HEK293 (cell line): ENCODE data around the gene WTAP.

Source experiments
- CTCF ChIA-PET: fragments of 350-600 bp; formaldehyde crosslinking; extraction: SDS; loops from one replicate; lab custom pipeline; 2021; ENCODE audit warnings: antibody characterized with exemption; lab: Yijun Ruan, JAX
- POLR2A ChIA-PET: fragments of 300-600 bp; formaldehyde crosslinking; extraction: SDS; loops from one replicate; lab custom pipeline; 2020; ENCODE audit warnings: antibody characterized with exemption, inconsistent platforms; lab: Yijun Ruan, JAX
- H3K27ac ChIP-seq: fragments of 200-500 bp; sonication (Bioruptor generic); 2 replicates; pipeline ENCODE4 v1.5.1; 2014; ENCODE audit warnings: low read depth, low read length, control low read depth, inconsistent platforms; ENCODE audit errors: extremely low read depth
- H3K36me3 ChIP-seq, 2 experiments: fragments of 200-500 bp in 1 of 2; sonication (Bioruptor generic) in 1 of 2; 1 replicate in 1 of 2; 2 replicates in 1 of 2; pipeline ENCODE4 v1.5.1; 2014 to 2017; ENCODE audit warnings: inconsistent platforms in 2 of 2, low read length in 2 of 2; ENCODE audit not compliant: control insufficient read depth in 2 of 2, insufficient read depth in 1 of 2
- H3K4me1 ChIP-seq: fragments of 200-500 bp; sonication (Bioruptor generic); 2 replicates; pipeline ENCODE4 v1.5.1; 2014; ENCODE audit warnings: mild to moderate bottlenecking, low read length, inconsistent platforms; ENCODE audit not compliant: control insufficient read depth, insufficient read depth
- H3K4me3 ChIP-seq: 2 replicates; pipeline ENCODE4 v1.5.1; 2011; ENCODE audit warnings: low read depth, mild to moderate bottlenecking, control low read depth, low read length, moderate library complexity
- H3K9me3 ChIP-seq: fragments of 200-500 bp; sonication (Bioruptor generic); 2 replicates; pipeline ENCODE4 v1.5.1; 2014; ENCODE audit warnings: low read depth, low read length, inconsistent platforms; ENCODE audit not compliant: control insufficient read depth, insufficient read depth
- SETDB1 ChIP-seq: IDR thresholded peaks from one replicate; pipeline ENCODE4 v1.6.1; 2017; ENCODE audit warnings: mild to moderate bottlenecking, low read length, moderate library complexity, mixed read lengths; ENCODE audit not compliant: insufficient read length
- ZBTB48 ChIP-seq: fragments of 450-650 bp; formaldehyde crosslinking; IDR thresholded peaks from 2 replicates; pipeline ENCODE4 v1.5.1; 2016; ENCODE audit warnings: missing biosample characterization, missing genetic modification characterization
- ZNF112 ChIP-seq: fragments of 450-650 bp; formaldehyde crosslinking; IDR thresholded peaks from 2 replicates; pipeline ENCODE4 v1.5.0; 2017; ENCODE audit warnings: missing biosample characterization, missing genetic modification characterization
- ZNF133 ChIP-seq: fragments of 450-650 bp; formaldehyde crosslinking; IDR thresholded peaks from 2 replicates; pipeline ENCODE4 v1.5.1; 2016; ENCODE audit warnings: missing biosample characterization, missing genetic modification characterization
- ZNF138 ChIP-seq: fragments of 450-650 bp; formaldehyde crosslinking; IDR thresholded peaks from 2 replicates; pipeline ENCODE4 v1.5.1; 2016; ENCODE audit warnings: missing biosample characterization, missing genetic modification characterization, borderline replicate concordance
- ZNF335 ChIP-seq: fragments of 450-650 bp; formaldehyde crosslinking; conservative IDR thresholded peaks from 2 replicates; pipeline ENCODE4 v1.5.1; 2016; ENCODE audit warnings: missing biosample characterization, missing genetic modification characterization
- ZNF366 ChIP-seq: fragments of 450-650 bp; formaldehyde crosslinking; conservative IDR thresholded peaks from 2 replicates; pipeline ENCODE4 v1.5.1; 2016; ENCODE audit warnings: missing biosample characterization, missing genetic modification characterization
- ZNF37A ChIP-seq: fragments of 450-650 bp; IDR thresholded peaks from 2 replicates; pipeline ENCODE4 v1.5.1; 2018; ENCODE audit warnings: missing biosample characterization, missing genetic modification characterization
- ZNF426 ChIP-seq: fragments of 450-650 bp; formaldehyde crosslinking; IDR thresholded peaks from 2 replicates; pipeline ENCODE4 v1.5.1; 2017; ENCODE audit warnings: missing biosample characterization, missing genetic modification characterization, mild to moderate bottlenecking, inconsistent platforms, moderate library complexity
- ZNF621 ChIP-seq: fragments of 450-650 bp; formaldehyde crosslinking; IDR thresholded peaks from 2 replicates; pipeline ENCODE4 v1.5.1; 2017; ENCODE audit warnings: missing biosample characterization, missing genetic modification characterization
- ZNF654 ChIP-seq: fragments of 450-650 bp; formaldehyde crosslinking; IDR thresholded peaks from 2 replicates; pipeline ENCODE4 v1.5.1; 2016; ENCODE audit warnings: low read depth, missing biosample characterization, missing genetic modification characterization
- ZNF664 ChIP-seq: fragments of 450-650 bp; formaldehyde crosslinking; IDR thresholded peaks from 2 replicates; pipeline ENCODE4 v1.5.1; 2016; ENCODE audit warnings: missing biosample characterization, missing genetic modification characterization
- ZNF777 ChIP-seq: fragments of 450-650 bp; formaldehyde crosslinking; IDR thresholded peaks from 2 replicates; pipeline ENCODE4 v1.5.1; 2017; ENCODE audit warnings: missing biosample characterization, missing genetic modification characterization, borderline replicate concordance
- TF ChIP-seq, protein P1 (sequence below): fragments of 450-650 bp; formaldehyde crosslinking; IDR thresholded peaks from 2 replicates; pipeline ENCODE4 v1.5.1; 2016; ENCODE audit warnings: missing biosample characterization, missing genetic modification characterization
- TF ChIP-seq, protein P2 (sequence below): fragments of 450-650 bp; formaldehyde crosslinking; IDR thresholded peaks from 2 replicates; pipeline ENCODE4 v1.5.1; 2016; ENCODE audit warnings: missing biosample characterization, missing genetic modification characterization, borderline replicate concordance
- TF ChIP-seq, protein P3 (sequence below): fragments of 450-650 bp; formaldehyde crosslinking; IDR thresholded peaks from 2 replicates; pipeline ENCODE4 v1.5.1; 2017; ENCODE audit warnings: missing biosample characterization, missing genetic modification characterization

WTAP gene

DNA sequence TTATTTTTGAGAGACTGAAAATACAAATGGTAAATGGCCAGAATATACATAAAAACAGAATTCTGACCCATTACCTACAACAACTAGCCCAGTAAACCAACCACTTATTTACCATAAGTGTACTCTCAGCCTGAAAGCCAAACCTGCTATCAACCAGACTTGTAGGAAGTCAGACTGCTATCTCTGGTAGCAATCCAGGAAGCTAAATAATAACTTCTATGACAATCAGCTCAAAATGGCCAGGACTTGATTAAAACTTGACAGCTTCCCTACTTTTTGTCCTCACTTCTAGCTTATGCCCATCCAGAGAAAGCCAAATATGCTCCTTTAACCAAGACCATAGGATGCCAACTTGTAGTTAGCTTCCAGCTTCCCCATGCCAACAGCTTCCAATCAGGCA is 4.7 kb upstream of the WTAP start:
- no peak overlapping the region for H3K4me3 ChIP-seq

DNA sequence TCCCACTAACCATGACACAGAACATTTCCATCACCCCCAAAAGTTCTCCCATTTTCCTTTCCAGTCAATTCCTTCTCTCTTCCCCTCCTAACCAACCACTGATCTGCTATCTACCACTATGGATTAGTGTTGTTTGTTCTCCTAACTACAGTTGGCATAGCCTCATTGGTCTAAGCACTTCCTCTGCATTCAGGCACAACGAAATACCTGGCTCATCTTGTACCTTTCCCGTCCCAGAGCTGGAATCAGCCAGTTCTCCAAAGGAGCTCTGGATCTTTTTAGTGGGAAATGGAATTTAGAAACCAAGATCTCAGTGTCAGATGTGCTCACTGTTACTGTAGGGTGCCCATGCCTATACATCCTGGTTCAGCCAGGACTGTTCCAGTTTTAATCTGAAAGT is 4.0 kb upstream of the WTAP start:
- Histone ChIP-seq H3K4me1 (0 out of 2 replicates have a peak, but pooled peaks cover 2% of the 10 kb centered on the region), H3K4me3 (no peak overlapping the region), H3K27ac (no peak overlapping the region), H3K36me3 (peaks cover 9 to 19% of the 10 kb centered on the region in 2 experiments; a peak in 2 of 3 replicates), H3K9me3 (no peaks in the 10 kb centered on the region)
- TF ChIP-seq ZNF112 (tag by site-specific recombination) (no peak), ZNF777 (no peak), ZNF133 (no peak), ZNF37A (tag by site-specific recombination) (no peak), ZNF426 (tag by site-specific recombination) (no peak), ZNF621 (tag by site-specific recombination) (no peak), ZNF335 (no peak), ZBTB48 (tag by site-specific recombination) (no peak), ZNF654 (tag by site-specific recombination) (no peak), ZNF664 (tag by site-specific recombination) (no peak), ZNF138 (tag by site-specific recombination) (no peak), ZNF366 (no peak)
- TF ChIP-seq, protein P1, sequence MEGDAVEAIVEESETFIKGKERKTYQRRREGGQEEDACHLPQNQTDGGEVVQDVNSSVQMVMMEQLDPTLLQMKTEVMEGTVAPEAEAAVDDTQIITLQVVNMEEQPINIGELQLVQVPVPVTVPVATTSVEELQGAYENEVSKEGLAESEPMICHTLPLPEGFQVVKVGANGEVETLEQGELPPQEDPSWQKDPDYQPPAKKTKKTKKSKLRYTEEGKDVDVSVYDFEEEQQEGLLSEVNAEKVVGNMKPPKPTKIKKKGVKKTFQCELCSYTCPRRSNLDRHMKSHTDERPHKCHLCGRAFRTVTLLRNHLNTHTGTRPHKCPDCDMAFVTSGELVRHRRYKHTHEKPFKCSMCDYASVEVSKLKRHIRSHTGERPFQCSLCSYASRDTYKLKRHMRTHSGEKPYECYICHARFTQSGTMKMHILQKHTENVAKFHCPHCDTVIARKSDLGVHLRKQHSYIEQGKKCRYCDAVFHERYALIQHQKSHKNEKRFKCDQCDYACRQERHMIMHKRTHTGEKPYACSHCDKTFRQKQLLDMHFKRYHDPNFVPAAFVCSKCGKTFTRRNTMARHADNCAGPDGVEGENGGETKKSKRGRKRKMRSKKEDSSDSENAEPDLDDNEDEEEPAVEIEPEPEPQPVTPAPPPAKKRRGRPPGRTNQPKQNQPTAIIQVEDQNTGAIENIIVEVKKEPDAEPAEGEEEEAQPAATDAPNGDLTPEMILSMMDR, result no peak
- TF ChIP-seq, protein P2, sequence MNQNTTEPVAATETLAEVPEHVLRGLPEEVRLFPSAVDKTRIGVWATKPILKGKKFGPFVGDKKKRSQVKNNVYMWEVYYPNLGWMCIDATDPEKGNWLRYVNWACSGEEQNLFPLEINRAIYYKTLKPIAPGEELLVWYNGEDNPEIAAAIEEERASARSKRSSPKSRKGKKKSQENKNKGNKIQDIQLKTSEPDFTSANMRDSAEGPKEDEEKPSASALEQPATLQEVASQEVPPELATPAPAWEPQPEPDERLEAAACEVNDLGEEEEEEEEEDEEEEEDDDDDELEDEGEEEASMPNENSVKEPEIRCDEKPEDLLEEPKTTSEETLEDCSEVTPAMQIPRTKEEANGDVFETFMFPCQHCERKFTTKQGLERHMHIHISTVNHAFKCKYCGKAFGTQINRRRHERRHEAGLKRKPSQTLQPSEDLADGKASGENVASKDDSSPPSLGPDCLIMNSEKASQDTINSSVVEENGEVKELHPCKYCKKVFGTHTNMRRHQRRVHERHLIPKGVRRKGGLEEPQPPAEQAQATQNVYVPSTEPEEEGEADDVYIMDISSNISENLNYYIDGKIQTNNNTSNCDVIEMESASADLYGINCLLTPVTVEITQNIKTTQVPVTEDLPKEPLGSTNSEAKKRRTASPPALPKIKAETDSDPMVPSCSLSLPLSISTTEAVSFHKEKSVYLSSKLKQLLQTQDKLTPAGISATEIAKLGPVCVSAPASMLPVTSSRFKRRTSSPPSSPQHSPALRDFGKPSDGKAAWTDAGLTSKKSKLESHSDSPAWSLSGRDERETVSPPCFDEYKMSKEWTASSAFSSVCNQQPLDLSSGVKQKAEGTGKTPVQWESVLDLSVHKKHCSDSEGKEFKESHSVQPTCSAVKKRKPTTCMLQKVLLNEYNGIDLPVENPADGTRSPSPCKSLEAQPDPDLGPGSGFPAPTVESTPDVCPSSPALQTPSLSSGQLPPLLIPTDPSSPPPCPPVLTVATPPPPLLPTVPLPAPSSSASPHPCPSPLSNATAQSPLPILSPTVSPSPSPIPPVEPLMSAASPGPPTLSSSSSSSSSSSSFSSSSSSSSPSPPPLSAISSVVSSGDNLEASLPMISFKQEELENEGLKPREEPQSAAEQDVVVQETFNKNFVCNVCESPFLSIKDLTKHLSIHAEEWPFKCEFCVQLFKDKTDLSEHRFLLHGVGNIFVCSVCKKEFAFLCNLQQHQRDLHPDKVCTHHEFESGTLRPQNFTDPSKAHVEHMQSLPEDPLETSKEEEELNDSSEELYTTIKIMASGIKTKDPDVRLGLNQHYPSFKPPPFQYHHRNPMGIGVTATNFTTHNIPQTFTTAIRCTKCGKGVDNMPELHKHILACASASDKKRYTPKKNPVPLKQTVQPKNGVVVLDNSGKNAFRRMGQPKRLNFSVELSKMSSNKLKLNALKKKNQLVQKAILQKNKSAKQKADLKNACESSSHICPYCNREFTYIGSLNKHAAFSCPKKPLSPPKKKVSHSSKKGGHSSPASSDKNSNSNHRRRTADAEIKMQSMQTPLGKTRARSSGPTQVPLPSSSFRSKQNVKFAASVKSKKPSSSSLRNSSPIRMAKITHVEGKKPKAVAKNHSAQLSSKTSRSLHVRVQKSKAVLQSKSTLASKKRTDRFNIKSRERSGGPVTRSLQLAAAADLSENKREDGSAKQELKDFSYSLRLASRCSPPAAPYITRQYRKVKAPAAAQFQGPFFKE (tag by site-specific recombination), result no peak
- CTCF ChIA-PET, result interaction anchor here (0.7 kb wide), 1 partner anchor 179 kb away, joined by 4 read pairs; no protein-coding TSS in a partner anchor
- POLR2A ChIA-PET, result interaction anchor here (0.6 to 1.5 kb wide), 3 partner anchors 30 to 957 kb away, joined by 4 to 5 read pairs (median 4); partner anchors contain the start of genes SOD2 and TCP1

More for the DNA sequence above, 4.7 kb upstream of the WTAP start:
- TF ChIP-seq, protein P3, sequence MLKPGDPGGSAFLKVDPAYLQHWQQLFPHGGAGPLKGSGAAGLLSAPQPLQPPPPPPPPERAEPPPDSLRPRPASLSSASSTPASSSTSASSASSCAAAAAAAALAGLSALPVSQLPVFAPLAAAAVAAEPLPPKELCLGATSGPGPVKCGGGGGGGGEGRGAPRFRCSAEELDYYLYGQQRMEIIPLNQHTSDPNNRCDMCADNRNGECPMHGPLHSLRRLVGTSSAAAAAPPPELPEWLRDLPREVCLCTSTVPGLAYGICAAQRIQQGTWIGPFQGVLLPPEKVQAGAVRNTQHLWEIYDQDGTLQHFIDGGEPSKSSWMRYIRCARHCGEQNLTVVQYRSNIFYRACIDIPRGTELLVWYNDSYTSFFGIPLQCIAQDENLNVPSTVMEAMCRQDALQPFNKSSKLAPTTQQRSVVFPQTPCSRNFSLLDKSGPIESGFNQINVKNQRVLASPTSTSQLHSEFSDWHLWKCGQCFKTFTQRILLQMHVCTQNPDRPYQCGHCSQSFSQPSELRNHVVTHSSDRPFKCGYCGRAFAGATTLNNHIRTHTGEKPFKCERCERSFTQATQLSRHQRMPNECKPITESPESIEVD (tag by site-specific recombination), result no peak
- TF ChIP-seq SETDB1, result peak; percentile 40
- Histone ChIP-seq H3K9me3 (no peaks in the 10 kb centered on the region), H3K36me3 (peaks cover 9 to 19% of the 10 kb centered on the region in 2 experiments; a peak in 2 of 3 replicates), H3K27ac (no peak overlapping the region), H3K4me1 (0 out of 2 replicates have a peak, but pooled peaks cover 2% of the 10 kb centered on the region)
- ChIA-PET POLR2A (interaction anchor here (0.6 to 1.5 kb wide), 3 partner anchors 29 to 956 kb away, joined by 4 to 5 read pairs (median 4); partner anchors contain the start of genes SOD2 and TCP1), CTCF (interaction anchor here (0.6 to 1.4 kb wide), 2 partner anchors 24 to 185 kb away, joined by 3 to 5 read pairs; no protein-coding TSS in a partner anchor)
